Stimulated activated CD8-positive, alpha-beta memory T cell treated with anti-CD3 and anti-CD28 coated beads, Interleukin-12 subunit alpha, Interleukin-12 subunit beta, amount 100 ng/mL, for 4 hours (primary cell): ENCODE data around the gene PALLD.
"Not testable (repeated sequence)": the region's sequence is repeated elsewhere in the genome, so short reads cannot be mapped to it uniquely, and the experiment has no call there.

ENCODE experiments used
- DNase-seq: peaks from one replicate; pipeline ENCODE4 v3.0.0-alpha.2; 2020; ENCODE audit warnings: low read depth

Gene PALLD

GRCh38 chr4:168677063-168677462 lies 180.2 kb downstream of the PALLD start:
- no peak for DNase-seq

- DNase-seq, result no peak
These were observed 181.0 kb downstream of the PALLD start for GRCh38 chr4:168677879-168678278.

- no peak for DNase-seq
These were observed 182.0 kb downstream of the PALLD start for GRCh38 chr4:168678751-168679366.

- no peak for DNase-seq
These were observed 182.5 kb downstream of the PALLD start for GRCh38 chr4:168679397-168679796.

- no peak for DNase-seq
These were observed 183.0 kb downstream of the PALLD start for GRCh38 chr4:168679819-168680218.

GRCh38 chr4:168682898-168683500 lies 186.1 kb downstream of the PALLD start:
- DNase-seq, result no peak

GRCh38 chr4:168683595-168683994 lies 186.7 kb downstream of the PALLD start:
- DNase-seq, result no peak

GRCh38 chr4:168685136-168685809 lies 188.4 kb downstream of the PALLD start:
- no peak for DNase-seq

GRCh38 chr4:168688584-168688983 lies 191.7 kb downstream of the PALLD start:
- no peak for DNase-seq

- DNase-seq, result no peak
These were observed 192.9 kb downstream of the PALLD start for GRCh38 chr4:168689791-168690190.

GRCh38 chr4:168690199-168690598 lies 193.3 kb downstream of the PALLD start:
- DNase-seq, result no peak

- no peak for DNase-seq
These were observed 194.9 kb downstream of the PALLD start for GRCh38 chr4:168691631-168692369.

GRCh38 chr4:168693750-168694490 lies 197.1 kb downstream of the PALLD start:
- DNase-seq, result no peak

GRCh38 chr4:168694667-168695066 lies 197.8 kb downstream of the PALLD start:
- DNase-seq, result no peak

GRCh38 chr4:168695288-168695687 lies 198.4 kb downstream of the PALLD start:
- DNase-seq, result no peak

GRCh38 chr4:168696280-168696679 lies 199.4 kb downstream of the PALLD start:
- no peak for DNase-seq

GRCh38 chr4:168696826-168697225 lies 200.0 kb downstream of the PALLD start:
- DNase-seq, result no peak

GRCh38 chr4:168699224-168699878 lies 202.5 kb downstream of the PALLD start:
- DNase-seq, result no peak

GRCh38 chr4:168701061-168701460 lies 204.2 kb downstream of the PALLD start:
- DNase-seq, result no peak

- not testable (repeated sequence) for DNase-seq
These were observed 205.8 kb downstream of the PALLD start for GRCh38 chr4:168702581-168703087.

GRCh38 chr4:168705121-168705520 lies 208.3 kb downstream of the PALLD start:
- DNase-seq, result no peak
